PC-3 (cell line): Measurements from ENCODE around the gene HDAC6.

Experiments
- EZH2 ChIP-seq: fragments of 300-600 bp; sonication (generic); IDR thresholded peaks from one replicate; pipeline ENCODE4 v1.6.1; 2017; ENCODE audit warnings: antibody characterized with exemption, mild to moderate bottlenecking, low read length; ENCODE audit not compliant: unreplicated experiment
- EZH2phosphoT487 ChIP-seq: fragments of 300-600 bp; sonication (generic); IDR thresholded peaks from 2 replicates; pipeline ENCODE4 v1.6.1; 2018; ENCODE audit warnings: mild to moderate bottlenecking, antibody characterized with exemption, low read length, borderline replicate concordance
- TF ChIP-seq, protein P1 (sequence below): fragments of 300-600 bp; sonication (generic); conservative IDR thresholded peaks from 2 replicates; pipeline ENCODE4 v1.5.1; 2017; ENCODE audit warnings: antibody characterized with exemption, low read depth, mild to moderate bottlenecking, low read length

DNA sequence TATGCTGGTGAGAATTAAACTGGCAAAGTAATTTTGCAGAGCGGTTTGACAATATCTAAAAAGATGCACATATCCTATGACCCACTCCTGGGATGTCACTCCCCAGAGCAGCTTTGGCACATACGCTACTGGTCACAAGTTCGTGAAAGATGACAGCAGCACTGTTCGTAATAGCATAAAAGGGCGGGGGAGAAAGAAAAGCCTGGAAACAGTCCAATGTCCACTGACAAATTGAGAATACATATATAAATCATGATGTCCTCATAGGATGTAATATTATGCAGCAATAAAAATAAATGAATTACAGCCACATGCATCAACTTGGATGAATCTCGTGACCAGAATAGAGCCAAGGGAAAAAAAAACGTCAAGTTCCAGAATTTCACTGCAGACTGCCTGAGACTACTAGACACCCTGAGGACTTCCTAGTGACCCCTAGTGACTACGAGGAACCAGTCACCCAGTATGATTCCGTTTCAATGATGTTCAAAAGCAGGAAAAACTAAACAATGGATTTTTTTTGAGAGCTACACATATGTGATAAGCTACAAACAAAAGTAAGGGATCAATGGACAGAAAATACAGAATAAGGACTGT lies 31.8 kb downstream of the HDAC6 start:
- TF ChIP-seq, protein P1, sequence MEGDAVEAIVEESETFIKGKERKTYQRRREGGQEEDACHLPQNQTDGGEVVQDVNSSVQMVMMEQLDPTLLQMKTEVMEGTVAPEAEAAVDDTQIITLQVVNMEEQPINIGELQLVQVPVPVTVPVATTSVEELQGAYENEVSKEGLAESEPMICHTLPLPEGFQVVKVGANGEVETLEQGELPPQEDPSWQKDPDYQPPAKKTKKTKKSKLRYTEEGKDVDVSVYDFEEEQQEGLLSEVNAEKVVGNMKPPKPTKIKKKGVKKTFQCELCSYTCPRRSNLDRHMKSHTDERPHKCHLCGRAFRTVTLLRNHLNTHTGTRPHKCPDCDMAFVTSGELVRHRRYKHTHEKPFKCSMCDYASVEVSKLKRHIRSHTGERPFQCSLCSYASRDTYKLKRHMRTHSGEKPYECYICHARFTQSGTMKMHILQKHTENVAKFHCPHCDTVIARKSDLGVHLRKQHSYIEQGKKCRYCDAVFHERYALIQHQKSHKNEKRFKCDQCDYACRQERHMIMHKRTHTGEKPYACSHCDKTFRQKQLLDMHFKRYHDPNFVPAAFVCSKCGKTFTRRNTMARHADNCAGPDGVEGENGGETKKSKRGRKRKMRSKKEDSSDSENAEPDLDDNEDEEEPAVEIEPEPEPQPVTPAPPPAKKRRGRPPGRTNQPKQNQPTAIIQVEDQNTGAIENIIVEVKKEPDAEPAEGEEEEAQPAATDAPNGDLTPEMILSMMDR = peak; percentile 51; the same call in 1 of the 2 replicates
- TF ChIP-seq EZH2 (no peak), EZH2phosphoT487 (no peak)
